Hepatocyte (in vitro differentiated cells): ENCODE measurements around the gene DIPK1B. TPM values are rescaled to one million over a fixed set of nuclear protein-coding genes. Genes with fewer than 3 reads are reported as not detected.

ENCODE experiments used
- DNase-seq: peaks from one replicate; pipeline ENCODE4 v3.0.0-alpha.2; 2016; ENCODE audit warnings: low spot score
- H2AFZ ChIP-seq: fragments of 200-600 bp; sonication (generic); 2 replicates; pipeline ENCODE4 v1.6.0; 2016; ENCODE audit warnings: antibody characterized with exemption, mild to moderate bottlenecking
- H3K27ac ChIP-seq: fragments of 200-600 bp; sonication (generic); 2 replicates; pipeline ENCODE4 v1.5.1; 2016; ENCODE audit warnings: mild to moderate bottlenecking
- H3K27me3 ChIP-seq: fragments of 200-600 bp; sonication (generic); 2 replicates; pipeline ENCODE4 v1.6.1; 2016
- H3K36me3 ChIP-seq: fragments of 200-600 bp; sonication (generic); replicated peaks from 2 replicates; pipeline ENCODE4 v1.5.1; 2016; ENCODE audit warnings: low read depth; ENCODE audit not compliant: insufficient read depth
- H3K4me1 ChIP-seq: fragments of 200-600 bp; sonication (generic); 2 replicates; pipeline ENCODE4 v1.5.1; 2016; ENCODE audit warnings: mild to moderate bottlenecking, moderate library complexity; ENCODE audit not compliant: insufficient read depth
- H3K4me2 ChIP-seq: fragments of 200-600 bp; sonication (generic); 2 replicates; pipeline ENCODE4 v1.6.0; 2016
- H3K4me3 ChIP-seq: fragments of 200-600 bp; sonication (generic); 2 replicates; pipeline ENCODE4 v1.5.1; 2016; ENCODE audit warnings: mild to moderate bottlenecking
- H3K79me2 ChIP-seq: fragments of 200-600 bp; sonication (generic); 2 replicates; pipeline ENCODE4 v1.6.0; 2017; ENCODE audit warnings: mild to moderate bottlenecking
- H3K9me2 ChIP-seq: fragments of 200-600 bp; sonication (generic); replicated peaks from 2 replicates; pipeline ENCODE4 v1.6.0; 2017; ENCODE audit warnings: mild to moderate bottlenecking; ENCODE audit not compliant: insufficient read depth
- H3K9me3 ChIP-seq: fragments of 200-600 bp; sonication (generic); 2 replicates; pipeline ENCODE4 v1.5.1; 2016; ENCODE audit warnings: low read depth, mild to moderate bottlenecking
- H4K20me1 ChIP-seq: fragments of 200-600 bp; sonication (generic); 2 replicates; pipeline ENCODE4 v1.6.0; 2016; ENCODE audit warnings: mild to moderate bottlenecking; ENCODE audit not compliant: insufficient read depth, poor library complexity, severe bottlenecking
- EZH2 ChIP-seq: fragments of 200-600 bp; sonication (generic); IDR thresholded peaks from 2 replicates; pipeline ENCODE4 v1.6.1; 2016; ENCODE audit warnings: antibody characterized with exemption, mild to moderate bottlenecking, borderline replicate concordance
- EZH2phosphoT487 ChIP-seq: fragments of 200-600 bp; sonication (generic); IDR thresholded peaks from one replicate; pipeline ENCODE4 v1.6.1; 2018; ENCODE audit warnings: antibody characterized with exemption, mild to moderate bottlenecking, low read depth, moderate library complexity; ENCODE audit not compliant: unreplicated experiment, severe bottlenecking
- WGBS: methylation state at CpG from one replicate; pipeline ENCODE4 v1.1.6; 2016; ENCODE audit warnings: low lambda C conversion rate; ENCODE audit errors: missing lambda C conversion rate; 5-methylcytosine and 5-hydroxymethylcytosine counted together
- polyA plus RNA-seq: library from polyadenylated mRNA; unstranded; fragments of >200 nt; fragmentation: Nextera tagmentation; extraction: Ambion mirVana; gene quantifications from 2 replicates; pipeline ENCODE4 v1.2.1, GENCODE V29; 2016
- total RNA-seq: library from RNA; depleted of rRNA; stranded (reverse); fragments of >200 nt; gene quantifications from 2 replicates; pipeline ENCODE4 v1.2.3, GENCODE V29; 2014
- TF ChIP-seq, protein P1 (sequence below): fragments of 200-600 bp; sonication (generic); IDR thresholded peaks from 2 replicates; pipeline ENCODE4 v1.5.1; 2016; ENCODE audit warnings: antibody characterized with exemption, mild to moderate bottlenecking; ENCODE audit not compliant: poor library complexity

DIPK1B gene
- total and polyA plus RNA-seq, 2 experiments from 2014 or later = 33.3 to 39.4 TPM

DNA sequence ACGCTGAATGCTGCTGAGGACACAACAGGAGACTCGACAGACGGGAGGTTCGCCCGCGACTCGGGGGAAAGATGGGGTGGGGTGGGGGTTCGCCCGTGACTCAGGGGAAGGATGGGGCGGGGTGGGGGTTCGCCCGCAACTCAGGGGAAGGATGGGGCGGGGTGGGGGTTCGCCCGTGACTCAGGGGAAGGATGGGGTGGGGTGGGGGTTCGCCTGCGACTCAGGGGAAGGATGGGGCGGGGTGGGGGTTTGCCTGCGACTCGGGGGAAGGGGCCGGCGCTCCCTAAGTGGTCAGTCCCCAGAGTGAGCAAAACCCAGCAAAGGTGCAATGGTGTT, 33.8 kb downstream of the DIPK1B start:
- Histone ChIP-seq H4K20me1 (no peaks in the 10 kb centered on the region), H3K36me3 (no peaks in the 10 kb centered on the region), H3K4me3 (no peak overlapping the region), H3K4me1 (peaks cover 7% of the 10 kb centered on the region), H3K79me2 (no peaks in the 10 kb centered on the region), H3K27ac (no peak overlapping the region), H3K9me3 (no peaks in the 10 kb centered on the region), H3K4me2 (no peak overlapping the region), H2AFZ (no peak overlapping the region), H3K9me2 (no peaks in the 10 kb centered on the region), H3K27me3 (no peaks in the 10 kb centered on the region)
- TF ChIP-seq EZH2phosphoT487 (no peak), EZH2 (no peak)
- TF ChIP-seq, protein P1, sequence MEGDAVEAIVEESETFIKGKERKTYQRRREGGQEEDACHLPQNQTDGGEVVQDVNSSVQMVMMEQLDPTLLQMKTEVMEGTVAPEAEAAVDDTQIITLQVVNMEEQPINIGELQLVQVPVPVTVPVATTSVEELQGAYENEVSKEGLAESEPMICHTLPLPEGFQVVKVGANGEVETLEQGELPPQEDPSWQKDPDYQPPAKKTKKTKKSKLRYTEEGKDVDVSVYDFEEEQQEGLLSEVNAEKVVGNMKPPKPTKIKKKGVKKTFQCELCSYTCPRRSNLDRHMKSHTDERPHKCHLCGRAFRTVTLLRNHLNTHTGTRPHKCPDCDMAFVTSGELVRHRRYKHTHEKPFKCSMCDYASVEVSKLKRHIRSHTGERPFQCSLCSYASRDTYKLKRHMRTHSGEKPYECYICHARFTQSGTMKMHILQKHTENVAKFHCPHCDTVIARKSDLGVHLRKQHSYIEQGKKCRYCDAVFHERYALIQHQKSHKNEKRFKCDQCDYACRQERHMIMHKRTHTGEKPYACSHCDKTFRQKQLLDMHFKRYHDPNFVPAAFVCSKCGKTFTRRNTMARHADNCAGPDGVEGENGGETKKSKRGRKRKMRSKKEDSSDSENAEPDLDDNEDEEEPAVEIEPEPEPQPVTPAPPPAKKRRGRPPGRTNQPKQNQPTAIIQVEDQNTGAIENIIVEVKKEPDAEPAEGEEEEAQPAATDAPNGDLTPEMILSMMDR = no peak
- no peak for DNase-seq
- no CpG with 5 or more reads among the region's 22 CpGs for WGBS

DNA sequence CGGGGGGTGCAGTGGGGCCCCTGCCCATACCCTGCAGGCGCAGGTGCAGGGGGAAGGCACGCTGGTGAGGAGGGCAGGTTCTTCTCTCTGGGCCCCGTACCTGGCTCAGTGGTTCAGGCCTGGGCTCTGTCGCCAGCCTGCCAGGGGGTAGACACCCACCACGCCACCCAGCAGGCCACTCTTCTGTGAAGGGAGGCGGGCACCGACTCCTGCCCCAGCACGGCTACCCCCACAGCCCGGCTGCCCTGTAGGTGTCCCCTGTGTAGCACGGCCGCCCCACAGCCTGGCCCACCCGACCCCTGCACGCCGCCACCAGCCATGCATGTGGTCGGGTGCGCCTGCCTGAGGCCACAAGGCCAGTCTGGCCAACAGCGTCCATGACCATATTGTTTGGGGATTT, 34.2 kb downstream of the DIPK1B start:
- no peak overlapping the region for H3K4me2 ChIP-seq
- no peaks in the 10 kb centered on the region for H3K27me3 ChIP-seq
- H3K27ac ChIP-seq = no peak overlapping the region
- no peak for DNase-seq
- H2AFZ ChIP-seq = no peak overlapping the region
- H4K20me1 ChIP-seq = no peaks in the 10 kb centered on the region
- no peaks in the 10 kb centered on the region for H3K9me3 ChIP-seq
- H3K4me3 ChIP-seq = no peak overlapping the region
- TF ChIP-seq, protein P1 = no peak
- no peak for TF ChIP-seq EZH2phosphoT487
- TF ChIP-seq EZH2 = no peak
- H3K36me3 ChIP-seq = no peaks in the 10 kb centered on the region
- H3K79me2 ChIP-seq = no peaks in the 10 kb centered on the region
- no peaks in the 10 kb centered on the region for H3K9me2 ChIP-seq
- peaks cover 4% of the 10 kb centered on the region for H3K4me1 ChIP-seq
- 91% methylated on average over 15 of the region's 18 CpGs for WGBS

DNA sequence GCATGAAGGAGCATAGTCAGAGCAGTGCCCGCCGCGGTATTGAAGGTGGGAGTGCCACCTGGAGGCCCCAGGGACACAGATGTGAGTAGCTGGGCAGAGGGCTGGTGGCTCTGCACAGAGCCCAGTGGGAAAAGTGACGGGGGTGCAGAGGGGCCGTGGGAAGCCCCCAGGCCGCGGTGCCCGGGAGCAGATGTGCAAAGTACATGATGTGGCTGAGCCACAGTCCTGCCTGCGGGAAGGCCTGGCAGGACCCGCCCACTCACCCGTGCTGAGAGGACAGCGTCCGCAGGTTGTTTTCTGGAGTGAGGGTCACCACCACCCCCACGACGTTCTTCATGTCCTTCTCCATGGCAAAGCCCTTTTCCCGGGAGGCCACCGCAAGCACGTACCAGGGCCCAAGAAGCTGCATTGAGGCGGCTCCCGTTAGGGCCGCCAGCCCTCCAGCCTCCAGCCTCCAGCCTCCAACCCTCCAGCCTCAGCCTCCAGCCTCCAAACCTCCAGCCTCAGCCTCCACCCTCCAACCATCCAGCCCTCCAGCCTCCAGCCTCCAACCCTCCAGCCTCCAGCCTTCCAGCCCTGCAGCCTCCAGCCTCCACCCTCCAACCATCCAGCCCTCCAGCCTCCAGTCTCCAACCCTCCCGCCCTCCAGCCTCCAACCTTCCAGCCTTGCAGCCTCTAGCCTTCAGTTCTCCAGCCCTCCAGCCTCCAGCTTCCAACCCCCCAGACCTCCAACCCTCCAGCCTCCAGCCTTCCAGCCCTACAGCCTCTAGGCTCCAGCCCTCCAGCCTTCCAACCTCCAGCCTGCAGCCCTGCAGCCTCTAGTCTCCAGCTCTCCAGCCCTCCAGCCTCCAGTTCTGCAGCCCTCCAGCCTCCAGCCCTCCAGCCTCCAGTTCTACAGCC, 35.0 kb downstream of the DIPK1B start:
- WGBS = 89% methylated on average over 17 of the region's 22 CpGs
- peaks cover 3% of the 10 kb centered on the region for H3K4me1 ChIP-seq
- H2AFZ ChIP-seq = no peak overlapping the region
- no peak for DNase-seq
- H3K9me2 ChIP-seq = no peaks in the 10 kb centered on the region
- no peaks in the 10 kb centered on the region for H4K20me1 ChIP-seq
- TF ChIP-seq EZH2phosphoT487 = no peak
- TF ChIP-seq, protein P1 = no peak
- TF ChIP-seq EZH2 = no peak
- H3K36me3 ChIP-seq = no peaks in the 10 kb centered on the region
- H3K4me2 ChIP-seq = no peak overlapping the region
- no peaks in the 10 kb centered on the region for H3K9me3 ChIP-seq
- no peaks in the 10 kb centered on the region for H3K79me2 ChIP-seq
- H3K27ac ChIP-seq = no peak overlapping the region
- H3K4me3 ChIP-seq = no peak overlapping the region
- no peaks in the 10 kb centered on the region for H3K27me3 ChIP-seq
